Diencephalon (tissue), 1 donor: ENCODE measurements around the gene SLC36A2. TPM values are rescaled to one million over a fixed set of nuclear protein-coding genes. Genes with fewer than 3 reads are reported as not detected.

Experiments used
- total RNA-seq: library from RNA; depleted of rRNA; stranded (reverse); fragments of >200 nt; gene quantifications from one replicate; pipeline ENCODE4 v1.2.3, GENCODE V29; 2014

Gene SLC36A2
- total RNA-seq: not detected

GRCh38 chr5:151347369-151347768 lies at the start of gene SLC36A2:
Gene SLC36A2, minus strand, starts transcription at chr5:151347559. Its CDS starts 99 bp downstream, at chr5:151347460.

GRCh38 chr5:151303666-151304065 lies 43.7 kb downstream of the SLC36A2 start, which contains the start of gene SLC36A3:
Gene SLC36A3, minus strand, starts transcription at chr5:151303766. Its CDS starts 412 bp downstream, at chr5:151303354.

Other genes starting within 250 kb of the SLC36A2 start
- gene ANXA6, start 189.8 kb downstream of the SLC36A2 start, total RNA-seq: 74.0 TPM
- gene CCDC69, start 123.5 kb downstream of the SLC36A2 start, total RNA-seq: 1.2 TPM
- gene GM2A, start 94.4 kb downstream of the SLC36A2 start, total RNA-seq: 25.1 TPM
- not detected for gene SLC36A3, start 43.8 kb downstream of the SLC36A2 start, total RNA-seq
- gene SLC36A1, start 100.0 kb upstream of the SLC36A2 start, total RNA-seq: 18.0 TPM
- gene FAT2, start 243.8 kb upstream of the SLC36A2 start, total RNA-seq: 7.2 TPM